ENCODE results near the gene NXPH1.

- TF ChIP-seq POLR2A (IDR thresholded peaks at IDR 0.05; ENCODE audit: low read depth) (no peak), EP300 (IDR thresholded peaks at IDR 0.05) (no peak), CTCF (IDR thresholded peaks at IDR 0.05) (no peak), POLR2AphosphoS5 (IDR thresholded peaks at IDR 0.05) (no peak)
Measured at GRCh38 chr7:8491544-8492489, 58.4 kb downstream of the NXPH1 start.
